NCI-H187 treated with DMSO at 0.1 percent for 48 hours (cell line): ENCODE data around the gene INO80C.
"Not testable (repeated sequence)": the region's sequence is repeated elsewhere in the genome, so short reads cannot be mapped to it uniquely, and the experiment has no call there.

ENCODE experiments used
- DNase-seq: peaks from one replicate; lab custom pipeline; 2025; lab: John Stamatoyannopoulos, UW

The INO80C gene

DNA sequence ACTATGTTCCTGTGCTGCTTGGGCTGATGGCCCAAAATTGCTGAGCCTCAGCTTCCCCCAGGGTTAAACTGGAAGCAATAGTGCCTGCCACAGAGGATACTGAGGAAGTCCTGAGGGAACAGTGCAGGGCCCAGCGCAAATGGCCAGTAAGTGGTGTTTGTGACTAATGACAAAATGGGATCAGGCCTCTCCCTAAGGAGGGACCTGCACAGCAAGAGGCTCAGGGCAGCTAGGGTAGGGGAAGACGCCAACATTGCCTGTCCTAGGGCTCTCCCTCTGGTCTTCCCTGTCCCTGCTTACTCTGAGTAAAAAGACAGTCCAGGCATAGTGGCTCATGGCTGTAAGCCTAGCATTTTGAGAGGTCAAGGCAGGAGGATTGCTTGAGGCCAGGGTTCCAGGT lies 37.8 kb downstream of the INO80C start:
- no peak for DNase-seq

DNA sequence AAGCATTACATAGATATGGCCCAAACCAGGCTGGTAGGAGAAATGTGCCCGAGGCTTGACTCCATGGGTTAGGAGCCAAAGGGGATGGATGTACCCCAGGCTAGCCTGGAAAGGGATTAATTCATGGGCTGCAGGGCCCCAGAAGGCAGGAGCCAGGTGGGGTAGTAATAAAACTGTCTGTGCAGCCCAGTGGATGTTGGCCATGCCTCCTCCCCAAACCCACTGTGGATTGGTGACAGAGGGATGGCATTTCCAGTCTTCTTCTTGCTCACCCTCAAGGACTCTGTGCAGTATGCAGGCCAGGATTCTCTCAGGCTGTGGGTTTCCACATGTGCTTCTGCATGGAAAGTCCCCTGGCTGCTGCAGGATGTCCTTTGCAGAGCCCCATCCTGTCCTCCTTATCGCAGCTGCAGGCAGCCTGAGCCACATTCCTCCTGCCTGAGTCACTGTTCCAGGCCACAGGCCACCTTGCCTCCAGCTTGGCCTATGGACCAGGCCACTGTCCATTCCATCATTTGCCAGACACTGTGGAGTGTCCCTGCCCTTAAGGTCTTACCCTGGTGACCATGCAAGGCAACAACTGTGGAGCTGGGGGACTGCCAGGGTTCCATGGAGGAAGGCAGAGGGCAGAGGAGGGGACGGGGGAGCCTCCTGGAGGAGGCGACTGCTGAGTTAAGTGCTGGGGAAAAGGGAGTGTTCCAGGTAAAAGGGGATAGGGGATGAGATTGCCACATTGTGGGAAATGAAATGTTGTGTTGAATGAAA lies 38.9 kb downstream of the INO80C start:
- DNase-seq: no peak

DNA sequence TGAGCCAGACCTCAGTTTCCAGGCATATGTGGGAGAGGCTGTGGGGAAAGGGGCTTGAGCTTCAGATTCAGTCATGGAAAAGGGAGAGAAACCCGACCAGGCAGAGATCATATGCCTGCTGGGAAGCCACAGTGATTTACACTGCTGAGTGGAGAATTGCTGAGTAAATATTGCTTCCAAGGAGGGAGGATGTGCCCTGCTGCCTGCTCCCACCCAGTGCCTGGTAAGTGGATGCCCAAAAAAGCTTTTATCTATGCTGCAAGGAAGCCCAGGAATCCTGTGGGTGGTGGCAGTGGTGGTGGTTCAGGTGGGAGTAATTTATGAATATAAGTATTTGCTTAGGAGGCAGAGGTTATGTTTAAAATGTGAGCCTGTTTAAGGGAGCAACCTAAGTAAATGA lies 39.5 kb downstream of the INO80C start:
- no peak for DNase-seq

DNA sequence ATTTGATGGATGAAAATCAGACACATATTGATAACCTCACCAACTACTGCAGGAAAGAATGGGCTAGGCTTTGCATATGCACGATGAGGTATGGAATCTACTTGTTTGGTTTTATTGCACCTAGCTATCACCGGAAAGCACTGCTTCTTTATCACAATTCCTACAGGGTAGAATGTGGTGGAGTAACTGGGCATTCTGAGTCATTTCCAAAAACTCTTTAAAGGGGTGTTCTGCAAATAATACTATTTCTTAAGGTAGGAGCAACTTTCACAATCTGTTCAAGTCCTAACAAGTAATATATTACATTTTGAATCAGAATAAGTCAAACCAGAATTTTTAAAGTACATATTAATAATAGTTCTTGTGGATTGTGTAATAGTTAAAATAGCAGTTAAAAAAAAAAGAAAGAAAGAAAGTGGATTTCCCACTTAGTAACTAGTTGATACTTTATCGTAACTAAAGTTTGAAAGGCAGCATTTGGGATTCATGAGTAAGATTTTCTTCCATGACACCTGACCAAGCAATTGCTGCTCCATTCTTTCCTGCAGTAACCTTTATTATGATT lies 40.5 kb downstream of the INO80C start:
- DNase-seq: no peak

DNA sequence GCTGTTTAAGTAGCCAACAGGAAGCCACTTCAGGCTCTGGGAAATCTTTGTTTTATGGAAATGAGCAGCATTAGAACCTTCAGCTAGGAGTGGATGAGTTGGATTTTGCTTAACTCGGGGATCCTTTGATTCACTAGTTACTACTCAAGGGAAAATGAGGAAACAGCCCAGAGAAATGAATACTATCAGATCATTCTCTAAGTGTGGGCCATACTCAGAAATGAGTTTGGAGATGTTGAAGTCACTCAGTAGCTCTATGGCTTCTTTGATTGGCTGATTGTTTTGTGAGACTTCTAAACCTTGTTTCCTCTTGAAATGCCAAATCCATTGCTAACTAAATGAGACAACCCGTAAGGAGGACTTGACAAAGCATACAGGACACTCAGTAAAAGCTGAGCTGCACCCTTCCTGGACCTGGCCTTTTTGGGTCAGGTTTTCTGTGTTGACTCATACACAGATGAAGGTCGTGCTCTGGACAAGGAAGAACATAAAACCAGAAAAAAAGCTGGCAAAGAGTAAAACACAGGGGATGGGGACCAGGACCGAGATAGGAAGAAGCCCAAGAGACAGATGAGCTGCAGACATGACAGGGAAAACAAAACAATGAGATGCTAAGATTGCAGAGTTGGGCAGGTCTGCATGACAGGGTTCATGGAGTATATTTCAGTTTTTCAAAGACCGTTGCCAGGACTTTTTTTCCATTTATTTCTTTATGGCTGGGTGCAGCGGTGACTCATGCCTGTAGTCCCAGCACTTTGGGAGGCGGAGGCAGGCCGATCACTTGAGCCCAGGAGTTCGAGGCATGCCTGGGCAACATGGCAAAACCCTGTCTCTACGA lies 41.6 kb downstream of the INO80C start:
- DNase-seq: no peak

DNA sequence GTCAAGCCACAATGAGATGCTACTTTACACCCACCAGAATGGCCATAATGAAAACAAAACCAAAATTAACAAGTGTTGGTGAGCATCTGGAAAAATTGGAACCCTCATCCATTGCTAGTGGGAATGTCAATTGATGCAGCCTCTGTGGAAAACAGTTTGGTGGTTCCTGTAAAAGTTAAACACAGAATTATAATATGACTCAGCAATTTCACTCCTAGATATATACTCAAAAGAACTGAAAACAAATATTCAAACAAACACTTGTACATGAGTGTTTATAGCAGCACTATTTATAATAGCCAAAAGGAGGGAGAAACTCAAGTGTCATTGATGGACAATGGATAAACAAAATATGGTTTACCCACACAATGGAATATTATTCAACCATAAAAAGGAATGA lies 43.0 kb downstream of the INO80C start:
- DNase-seq: no peak

DNA sequence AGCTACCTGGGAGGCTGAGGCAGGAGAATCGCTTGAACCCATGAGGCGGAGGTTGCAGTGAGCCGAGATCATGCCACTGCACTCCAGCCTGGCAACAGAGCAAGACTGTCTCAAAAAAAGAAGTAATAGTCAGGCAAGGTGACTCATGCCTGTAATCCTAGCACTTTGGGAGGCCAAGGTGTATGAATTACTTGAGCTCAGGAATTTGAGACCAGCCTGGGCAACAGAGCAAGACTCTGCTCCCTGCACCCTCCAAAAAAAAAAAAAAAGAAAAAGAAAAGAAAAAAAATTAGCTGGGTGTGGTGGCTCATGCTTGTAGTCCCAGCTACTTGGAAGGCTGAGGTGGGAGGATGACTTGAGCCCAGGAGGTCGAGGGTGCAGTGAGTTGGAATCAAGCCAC lies 44.7 kb downstream of the INO80C start:
- DNase-seq: not testable (repeated sequence)

DNA sequence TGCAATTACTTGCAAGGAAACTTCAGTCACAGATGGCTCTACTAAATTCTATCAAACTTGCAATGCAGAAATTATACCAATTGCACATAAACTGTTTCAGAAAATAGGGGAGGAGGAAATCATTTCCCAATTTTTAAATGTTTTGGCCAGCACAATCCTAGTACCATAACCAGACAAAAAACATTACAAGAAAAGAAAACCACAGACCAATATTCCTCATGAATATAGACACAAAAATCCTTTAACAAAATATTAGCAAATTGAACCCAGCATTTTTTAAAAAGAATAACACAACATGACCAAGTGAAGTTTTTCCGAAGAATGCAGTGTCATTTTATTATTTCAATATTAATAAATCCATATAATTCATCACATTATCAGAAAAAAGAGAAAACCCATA lies 45.8 kb downstream of the INO80C start:
- DNase-seq: no peak

DNA sequence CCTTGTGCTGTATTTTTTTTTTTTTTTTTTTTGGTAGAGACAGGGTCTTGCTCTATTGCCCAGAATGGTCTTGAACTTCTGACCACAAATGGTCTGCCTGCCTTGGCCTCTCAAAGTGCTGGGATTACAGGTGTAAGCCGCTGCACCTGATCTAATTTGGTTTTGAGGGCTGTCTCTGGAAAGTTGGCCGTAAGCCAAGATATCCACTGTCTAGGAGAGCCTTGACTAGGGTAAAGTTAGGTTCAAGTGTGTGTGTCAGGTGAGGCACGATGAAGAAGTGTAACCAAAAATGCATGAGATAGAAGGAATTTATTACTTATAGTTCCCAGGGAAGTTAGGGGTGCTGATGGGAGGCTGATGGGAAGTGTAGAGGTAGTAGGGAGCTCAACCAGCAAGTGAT lies 46.7 kb downstream of the INO80C start:
- DNase-seq: no peak

DNA sequence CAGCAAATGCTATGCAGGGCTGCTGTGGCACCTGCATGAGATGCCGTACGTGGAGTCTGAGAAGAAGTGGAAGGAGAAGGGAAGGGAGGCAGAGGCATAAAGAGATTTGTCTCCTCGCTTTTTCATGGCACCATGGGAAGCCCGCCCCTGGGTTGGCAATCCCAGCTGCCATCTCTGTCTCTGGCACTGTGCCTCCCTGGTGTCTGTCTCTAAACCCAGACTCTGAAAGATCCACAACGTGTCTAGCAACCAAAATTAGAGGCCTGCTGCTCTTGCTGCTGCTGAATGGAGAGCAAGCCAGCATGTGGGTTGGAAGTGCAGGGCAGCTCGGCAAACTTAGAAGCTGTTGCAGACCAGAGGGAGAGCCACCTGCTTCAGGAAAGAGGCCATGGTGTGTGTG lies 53.1 kb downstream of the INO80C start:
- no peak for DNase-seq

DNA sequence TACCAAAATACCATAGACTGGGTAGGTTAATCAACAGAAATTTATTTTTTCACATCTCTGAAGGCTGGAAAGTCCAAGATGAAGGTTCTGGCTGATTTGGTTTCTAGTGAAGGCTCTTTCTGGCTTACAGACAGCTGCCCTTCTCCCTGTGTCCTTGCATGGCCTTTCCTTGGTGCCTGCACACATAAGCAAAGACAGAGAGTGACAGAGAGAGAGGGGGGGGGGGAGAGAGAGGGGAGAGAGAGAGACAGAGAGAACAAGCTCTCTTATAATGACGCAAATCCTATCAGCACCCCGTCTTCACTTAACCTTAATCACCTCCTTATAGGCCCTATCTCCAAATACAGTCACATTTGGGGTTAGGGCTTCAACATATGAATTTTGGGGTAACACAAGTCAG lies 53.9 kb downstream of the INO80C start:
- no peak for DNase-seq

DNA sequence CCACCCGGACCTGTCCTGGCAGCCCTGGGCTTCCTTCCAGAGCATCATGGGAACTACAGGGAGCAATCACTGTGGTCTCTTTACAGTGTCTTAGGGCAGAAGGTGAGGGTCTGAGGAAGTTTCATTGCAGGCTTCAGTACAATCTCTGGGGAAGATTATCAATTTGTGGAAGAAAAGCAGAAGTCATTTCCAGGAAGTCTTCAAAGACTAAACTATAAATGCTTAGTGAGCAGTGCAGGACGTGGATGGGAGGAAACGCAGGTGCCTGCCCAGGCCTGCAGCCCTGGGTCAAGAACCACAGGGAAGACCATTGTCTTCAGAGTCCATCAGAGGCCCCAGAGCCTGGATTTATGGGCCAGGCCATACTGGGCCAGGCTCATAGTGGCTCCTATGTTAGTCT lies 54.3 kb downstream of the INO80C start:
- DNase-seq: no peak

DNA sequence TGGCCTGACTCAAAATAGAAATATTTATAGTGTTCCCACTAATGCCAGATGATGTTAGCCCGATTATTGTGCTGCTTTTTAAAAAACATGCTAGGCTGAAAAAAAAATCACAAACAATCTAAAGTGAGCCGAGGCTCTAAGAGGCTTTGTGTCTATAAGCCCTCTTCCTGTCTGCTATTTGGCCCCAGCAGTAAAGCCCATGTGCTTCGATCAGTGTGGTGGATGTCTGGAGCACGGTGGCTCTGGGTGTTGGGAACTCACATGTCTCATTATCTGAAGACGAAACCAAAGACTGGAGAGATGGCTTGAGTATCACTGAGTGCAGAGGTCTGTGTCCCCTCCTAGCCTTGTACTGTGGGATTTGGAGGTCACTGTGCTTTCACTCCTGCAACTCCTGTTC lies 55.1 kb downstream of the INO80C start:
- DNase-seq: no peak

DNA sequence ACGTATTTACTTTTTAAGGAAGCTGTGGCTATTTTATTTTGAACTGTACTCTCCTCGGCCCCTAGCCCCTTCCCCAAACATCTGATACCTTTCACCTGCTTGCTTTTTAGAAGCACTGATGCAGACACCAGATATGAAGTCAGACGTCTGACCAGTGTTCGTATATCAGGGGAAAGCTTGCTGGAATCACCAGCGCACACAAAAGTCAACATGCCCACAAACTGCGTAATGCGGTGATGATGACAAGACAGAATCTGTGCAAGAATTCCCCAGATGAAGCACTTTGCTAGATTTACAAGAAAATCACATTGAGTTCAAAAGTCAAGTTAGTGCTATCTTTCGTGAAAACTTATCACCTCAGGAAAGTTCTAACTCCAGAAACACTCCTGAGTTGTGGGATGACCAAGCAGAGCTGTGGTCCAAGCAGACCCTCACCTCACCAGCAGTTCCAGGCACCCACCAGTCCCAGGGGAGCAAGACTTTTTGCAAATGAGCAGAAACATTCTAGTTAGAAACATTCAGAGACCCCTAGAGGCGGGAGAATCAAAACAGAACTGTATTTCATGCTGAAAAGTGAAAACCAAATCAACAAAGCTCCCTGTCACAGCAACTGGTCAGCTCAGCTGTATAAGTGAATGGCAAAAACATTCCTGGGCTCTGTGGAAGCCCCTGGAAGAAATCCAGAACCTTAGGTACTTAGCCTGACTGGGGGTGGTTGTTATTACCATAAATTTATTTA lies 55.7 kb downstream of the INO80C start:
- DNase-seq: no peak

DNA sequence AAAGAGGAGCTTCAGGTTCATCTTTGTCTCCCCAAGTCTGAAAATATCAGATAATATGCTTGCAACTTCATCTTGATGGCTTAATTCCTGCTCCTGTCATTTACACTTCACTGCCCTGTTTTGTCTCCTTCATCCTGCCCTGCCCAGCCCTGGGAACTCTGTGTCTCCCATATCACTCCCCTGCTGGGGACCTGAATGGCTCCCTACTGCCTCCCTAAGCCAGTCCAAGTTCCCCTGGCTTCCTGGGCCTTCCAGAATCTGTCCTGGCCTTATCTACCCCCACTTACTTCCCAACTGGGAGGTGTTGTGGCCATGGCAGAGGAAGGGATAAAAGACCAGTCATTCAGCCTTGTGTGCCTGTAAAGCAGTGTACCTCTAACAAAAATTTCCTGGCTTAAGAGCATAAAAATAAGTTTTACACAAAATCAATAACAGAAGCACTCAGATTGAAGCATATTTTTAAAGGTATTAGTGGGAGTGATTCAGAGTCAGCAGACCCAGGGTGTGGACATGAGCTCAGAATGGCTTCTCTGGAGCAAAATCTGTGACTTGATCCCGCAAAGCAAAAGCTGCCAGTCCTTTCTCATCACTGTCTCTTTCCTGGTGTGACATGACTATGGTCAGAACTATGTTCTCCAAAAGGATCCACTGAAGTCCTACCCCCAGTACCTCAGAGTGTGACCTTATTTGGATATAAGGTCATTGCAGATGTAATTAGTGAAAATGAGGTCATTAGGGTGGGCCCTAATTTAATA lies 59.1 kb downstream of the INO80C start:
- DNase-seq: no peak

DNA sequence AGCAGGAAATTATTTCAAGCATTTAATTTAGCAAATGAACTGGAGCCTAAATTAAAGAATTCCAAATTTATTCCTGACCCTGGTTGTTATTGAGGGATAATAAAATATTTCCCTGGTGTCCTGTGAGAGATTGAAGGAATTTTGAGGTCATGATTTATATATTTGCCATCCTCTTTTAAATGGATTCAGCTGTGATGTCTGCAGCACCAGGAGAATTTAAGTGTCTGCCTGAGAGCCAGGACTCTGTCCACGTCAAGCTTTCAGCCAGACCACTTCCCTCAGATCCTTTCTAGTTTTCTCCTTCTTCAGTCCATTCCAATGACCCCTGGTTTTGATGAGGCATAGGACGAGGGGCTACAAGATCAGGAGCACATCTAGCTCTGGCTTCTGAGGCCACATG lies 59.9 kb downstream of the INO80C start:
- no peak for DNase-seq

DNA sequence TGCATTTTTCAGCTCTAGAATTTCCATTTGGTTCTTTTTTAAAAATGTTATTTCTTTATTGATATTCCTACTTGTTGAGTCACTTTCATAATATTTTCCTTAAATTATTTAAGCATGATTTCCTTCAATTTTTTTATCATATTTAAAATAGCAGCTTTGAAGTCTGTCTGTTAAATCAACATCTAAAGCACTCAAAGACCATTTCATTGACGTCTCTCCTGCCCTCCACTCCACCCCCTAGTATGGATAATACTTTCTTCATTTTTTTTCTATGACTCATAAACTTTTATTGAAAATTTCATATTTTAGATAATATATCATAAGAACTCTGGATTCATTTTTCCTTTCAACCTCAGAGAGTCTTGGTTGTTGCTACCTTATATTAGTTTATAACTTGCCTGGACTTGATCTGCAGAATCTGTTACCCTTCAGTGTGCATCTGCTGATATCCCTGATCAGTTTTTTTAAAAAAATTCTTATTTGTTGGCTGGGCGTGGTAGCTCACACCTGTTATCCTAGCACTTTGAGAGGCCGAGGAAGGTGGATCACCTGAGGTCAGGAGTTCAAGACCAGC lies 61.6 kb downstream of the INO80C start:
- DNase-seq: no peak

DNA sequence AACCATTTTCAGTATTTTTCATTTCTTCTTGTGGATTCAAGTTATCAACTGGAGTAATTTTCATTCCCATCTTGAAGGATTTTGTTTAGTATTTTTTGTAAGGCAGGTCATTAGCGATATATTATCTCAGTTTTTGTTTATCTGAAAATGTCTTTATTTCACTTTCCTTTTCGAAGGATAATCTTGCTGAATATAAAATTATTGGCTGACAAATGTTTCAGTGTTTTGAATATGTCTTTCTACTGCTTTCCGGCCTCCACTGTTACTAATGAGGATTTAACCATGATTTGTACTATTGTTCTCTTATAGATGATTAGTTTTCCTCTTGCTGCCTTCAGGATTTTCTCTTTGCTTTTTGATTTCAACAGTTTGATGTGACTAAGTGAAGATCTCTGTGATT lies 62.4 kb downstream of the INO80C start:
- no peak for DNase-seq

DNA sequence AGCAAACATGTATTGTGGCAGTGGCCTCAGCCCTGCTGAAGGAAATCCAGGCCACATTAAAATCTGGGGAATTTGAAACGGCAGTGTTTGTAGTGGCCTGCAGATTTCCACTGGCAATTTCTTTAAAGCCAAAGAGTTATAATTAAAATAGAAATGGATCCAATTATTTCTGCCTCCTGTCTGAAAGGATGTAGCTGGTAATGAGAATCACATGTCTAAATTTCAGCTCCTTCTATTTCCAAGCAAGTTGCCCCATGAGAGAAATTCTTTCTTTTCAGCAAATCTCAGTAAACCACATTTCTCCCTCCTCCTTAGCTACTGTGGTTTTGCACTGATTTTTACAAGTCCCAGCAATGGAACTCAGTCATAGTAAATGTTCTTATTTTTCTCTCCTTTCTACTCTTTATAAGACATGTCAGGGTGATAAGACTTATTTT lies 65.2 kb downstream of the INO80C start:
- no peak for DNase-seq

DNA sequence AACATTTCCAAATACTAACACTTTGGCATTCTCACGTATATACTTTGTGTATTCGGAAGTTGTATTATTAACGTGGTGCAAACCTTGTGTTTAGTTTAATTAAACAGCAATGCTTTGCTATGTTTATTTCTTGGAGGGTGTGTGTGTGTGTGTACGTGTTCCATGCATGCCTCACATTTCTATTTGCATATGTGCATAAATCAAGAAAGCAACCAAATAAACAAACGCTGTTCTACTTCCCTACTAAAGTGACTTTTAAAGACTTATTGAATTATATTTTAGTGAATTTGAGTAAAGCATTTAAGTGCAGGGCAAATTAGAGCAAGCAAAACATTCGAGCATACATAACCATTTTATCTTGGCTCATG lies 66.4 kb downstream of the INO80C start:
- DNase-seq: no peak

DNA sequence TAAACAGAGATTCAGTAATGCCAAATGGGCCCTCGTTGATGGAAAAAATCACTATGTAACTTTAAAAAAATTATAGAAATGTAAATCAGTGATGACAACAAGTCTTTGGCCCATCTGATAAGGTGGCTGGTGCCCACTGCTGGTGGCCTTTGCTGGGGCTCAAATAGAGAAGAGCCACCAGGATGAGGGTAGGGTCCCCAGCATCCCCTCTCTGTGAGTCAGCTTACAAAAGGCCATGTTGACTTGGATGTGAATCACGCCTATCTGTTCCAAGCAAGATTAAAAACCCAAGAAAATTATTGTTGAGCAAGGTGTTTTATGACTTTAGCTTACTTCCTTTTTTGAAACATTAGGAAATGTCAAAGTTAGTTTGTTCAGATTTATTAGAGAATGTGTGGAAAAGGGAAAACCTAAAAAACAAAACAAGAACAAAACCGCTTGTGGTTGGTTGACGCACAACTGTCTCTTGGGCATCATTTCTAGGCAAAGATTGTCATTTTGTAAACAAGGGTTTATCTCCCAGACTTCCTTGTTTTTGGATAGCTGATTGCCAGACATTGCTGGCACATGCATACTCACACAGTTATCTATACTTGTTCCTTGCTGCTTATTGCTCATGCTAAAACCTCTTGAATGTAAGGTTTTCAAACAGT lies 66.9 kb downstream of the INO80C start:
- DNase-seq: no peak
